Osteocyte (in vitro differentiated cells): ENCODE results near the gene CDKL5. TPM values are rescaled to one million over a fixed set of nuclear protein-coding genes. Genes with fewer than 3 reads are reported as not detected.

Experiments used
- DNase-seq: peaks from one replicate; pipeline ENCODE4 v3.0.0; 2021; ENCODE audit warnings: mixed read lengths; ENCODE audit not compliant: unreplicated experiment; ENCODE audit errors: extremely low spot score
- H3K27ac Mint-ChIP-seq: one replicate; pipeline ENCODE4 v1.8.0; 2021; ENCODE audit warnings: mild to moderate bottlenecking, mixed read lengths; ENCODE audit not compliant: unreplicated experiment
- H3K27me3 Mint-ChIP-seq: one replicate; pipeline ENCODE4 v1.8.0; 2021; ENCODE audit warnings: mixed read lengths; ENCODE audit not compliant: unreplicated experiment
- H3K36me3 Mint-ChIP-seq: one replicate; pipeline ENCODE4 v1.8.0; 2021; ENCODE audit warnings: mixed read lengths; ENCODE audit not compliant: unreplicated experiment
- H3K4me1 Mint-ChIP-seq: one replicate; pipeline ENCODE4 v1.8.0; 2021; ENCODE audit warnings: mixed read lengths; ENCODE audit not compliant: unreplicated experiment
- H3K4me3 Mint-ChIP-seq: one replicate; pipeline ENCODE4 v1.8.0; 2021; ENCODE audit warnings: mild to moderate bottlenecking, moderate library complexity, mixed read lengths; ENCODE audit not compliant: unreplicated experiment
- H3K9me3 Mint-ChIP-seq: one replicate; pipeline ENCODE4 v1.8.0; 2021; ENCODE audit warnings: mixed read lengths; ENCODE audit not compliant: unreplicated experiment
- CTCF ChIP-seq: fragments of 200-600 bp; sonication (generic); IDR thresholded peaks from 2 replicates; pipeline ENCODE4 v1.5.0; 2021; ENCODE audit warnings: antibody characterized with exemption, mild to moderate bottlenecking, moderate library complexity
- total RNA-seq: library from RNA; stranded (reverse); gene quantifications from 2 replicates; pipeline ENCODE4 v1.2.1, GENCODE V29; 2021

CDKL5 gene
- total RNA-seq, 1 donor from 2014 or later, result 10.9 TPM

- H3K4me3 Mint-ChIP-seq, result no peak overlapping the region
- no peaks in the 10 kb centered on the region for H3K27me3 Mint-ChIP-seq
Observed at GRCh38 chrX:18465051-18465450, 39.6 kb downstream of the CDKL5 start.

GRCh38 chrX:18468599-18468998 is 43.2 kb downstream of the CDKL5 start:
- DNase-seq, result no peak
- H3K4me1 Mint-ChIP-seq, result peaks cover 3% of the 10 kb centered on the region
- H3K9me3 Mint-ChIP-seq, result no peaks in the 10 kb centered on the region
- no peaks in the 10 kb centered on the region for H3K36me3 Mint-ChIP-seq
- no peak overlapping the region for H3K27ac Mint-ChIP-seq
- no peaks in the 10 kb centered on the region for H3K27me3 Mint-ChIP-seq
- no peak overlapping the region for H3K4me3 Mint-ChIP-seq
- TF ChIP-seq CTCF, result no peak

More at GRCh38 chrX:18465051-18465450, 39.6 kb downstream of the CDKL5 start:
- DNase-seq, result no peak
- Mint-ChIP-seq H3K4me1 (peaks cover 3% of the 10 kb centered on the region), H3K9me3 (no peaks in the 10 kb centered on the region), H3K36me3 (no peaks in the 10 kb centered on the region), H3K27ac (no peak overlapping the region)
- TF ChIP-seq CTCF, result no peak

GRCh38 chrX:18471296-18471695 is 45.9 kb downstream of the CDKL5 start:
- Mint-ChIP-seq H3K9me3 (no peaks in the 10 kb centered on the region), H3K36me3 (no peaks in the 10 kb centered on the region), H3K27ac (no peak overlapping the region), H3K27me3 (no peaks in the 10 kb centered on the region), H3K4me3 (no peak overlapping the region), H3K4me1 (no peaks in the 10 kb centered on the region)
- DNase-seq, result no peak
- TF ChIP-seq CTCF, result no peak

GRCh38 chrX:18490806-18491555 is 65.6 kb downstream of the CDKL5 start:
- TF ChIP-seq CTCF, result no peak
- Mint-ChIP-seq H3K27me3 (no peaks in the 10 kb centered on the region), H3K4me3 (no peak overlapping the region), H3K9me3 (peaks cover 19% of the 10 kb centered on the region), H3K4me1 (peaks cover 17% of the 10 kb centered on the region), H3K27ac (no peak overlapping the region), H3K36me3 (no peaks in the 10 kb centered on the region)
- no peak for DNase-seq

GRCh38 chrX:18491587-18492340 is 66.4 kb downstream of the CDKL5 start:
- peaks cover 17% of the 10 kb centered on the region for H3K4me1 Mint-ChIP-seq
- no peaks in the 10 kb centered on the region for H3K27me3 Mint-ChIP-seq
- H3K4me3 Mint-ChIP-seq, result no peak overlapping the region
- DNase-seq, result no peak
- no peaks in the 10 kb centered on the region for H3K36me3 Mint-ChIP-seq
- no peak overlapping the region for H3K27ac Mint-ChIP-seq
- peaks cover 22% of the 10 kb centered on the region for H3K9me3 Mint-ChIP-seq
- TF ChIP-seq CTCF, result no peak
